WTC11 (cell line): ENCODE measurements around the gene CAMTA1. TPM values are rescaled to one million over a fixed set of nuclear protein-coding genes. Genes with fewer than 3 reads are reported as not detected.

Experiments
- ATAC-seq: fragments of 200-7000 bp; cut with Tn5 transposase; 2 replicates; pipeline ENCODE4 v1.10.0; 2021; ENCODE audit warnings: mild to moderate bottlenecking, moderate library complexity
- CTCF ChIA-PET: fragments of 300-600 bp; sonication (Branson Sonifier 250); formaldehyde crosslinking; loops from one replicate; lab custom pipeline; 2021; ENCODE audit warnings: antibody characterized with exemption; lab: Charles Lee
- POLR2A ChIA-PET: fragments of 350-600 bp; sonication (Branson Sonifier 250); formaldehyde crosslinking; loops from one replicate; lab custom pipeline; 2021; ENCODE audit warnings: antibody characterized with exemption; lab: Charles Lee
- DNase-seq: peaks from one replicate; pipeline ENCODE4 v3.0.0; 2021; ENCODE audit warnings: low spot score
- H3K27ac Mint-ChIP-seq: 2 replicates; pipeline ENCODE4 v1.8.0; 2021; ENCODE audit warnings: mixed read lengths
- H3K27me3 Mint-ChIP-seq: 2 replicates; pipeline ENCODE4 v1.8.0; 2021; ENCODE audit warnings: low read depth, mild to moderate bottlenecking, moderate library complexity, mixed read lengths
- H3K36me3 Mint-ChIP-seq: 2 replicates; pipeline ENCODE4 v1.8.0; 2021; ENCODE audit warnings: mixed read lengths
- H3K4me1 Mint-ChIP-seq: 2 replicates; pipeline ENCODE4 v1.8.0; 2022; ENCODE audit warnings: mixed read lengths
- H3K4me3 Mint-ChIP-seq: 2 replicates; pipeline ENCODE4 v1.8.0; 2021; ENCODE audit warnings: mild to moderate bottlenecking, moderate library complexity, mixed read lengths
- H3K9me3 Mint-ChIP-seq: 2 replicates; pipeline ENCODE4 v1.8.0; 2021; ENCODE audit warnings: mixed read lengths
- ATF6 ChIP-seq: sonication (generic); formaldehyde crosslinking; IDR thresholded peaks from 2 replicates; pipeline ENCODE4 v1.8.1; 2023; ENCODE audit warnings: mild to moderate bottlenecking, missing genetic modification reagents
- CDX4 ChIP-seq: fragments of 250-450 bp; sonication (Bioruptor Pico); IDR thresholded peaks from 2 replicates; pipeline ENCODE4 v1.9.0; 2021; ENCODE audit warnings: moderate library complexity, mild to moderate bottlenecking, inconsistent platforms, borderline replicate concordance
- E2F1 ChIP-seq: sonication (generic); formaldehyde crosslinking; IDR thresholded peaks from 2 replicates; pipeline ENCODE4 v1.8.0; 2022; ENCODE audit warnings: mild to moderate bottlenecking, missing genetic modification reagents
- ELF4 ChIP-seq: sonication (generic); formaldehyde crosslinking; IDR thresholded peaks from 2 replicates; pipeline ENCODE4 v1.8.1; 2022; ENCODE audit warnings: low read depth, mild to moderate bottlenecking, moderate library complexity, missing genetic modification reagents
- ESRRA ChIP-seq: sonication (generic); formaldehyde crosslinking; IDR thresholded peaks from 2 replicates; pipeline ENCODE4 v1.8.1; 2022; ENCODE audit warnings: mild to moderate bottlenecking, missing genetic modification reagents, borderline replicate concordance
- HMGA2 ChIP-seq: fragments of 250-450 bp; sonication (Bioruptor Pico); IDR thresholded peaks from 2 replicates; pipeline ENCODE4 v1.4.0; 2021; ENCODE audit warnings: mild to moderate bottlenecking, moderate library complexity
- HMGXB4 ChIP-seq: sonication (generic); formaldehyde crosslinking; IDR thresholded peaks from 2 replicates; pipeline ENCODE4 v1.8.1; 2023; ENCODE audit warnings: mild to moderate bottlenecking, moderate library complexity, missing genetic modification reagents
- MLX ChIP-seq: sonication (generic); formaldehyde crosslinking; IDR thresholded peaks from 2 replicates; pipeline ENCODE4 v1.8.1; 2023; ENCODE audit warnings: mild to moderate bottlenecking, missing genetic modification reagents, moderate library complexity
- NR1H2 ChIP-seq: sonication (generic); formaldehyde crosslinking; IDR thresholded peaks from 2 replicates; pipeline ENCODE4 v1.9.0; 2021; ENCODE audit warnings: mild to moderate bottlenecking, moderate library complexity, missing genetic modification reagents
- PRDM15 ChIP-seq: sonication (generic); formaldehyde crosslinking; IDR thresholded peaks from 2 replicates; pipeline ENCODE4 v1.8.0; 2022; ENCODE audit warnings: missing genetic modification reagents
- PRRX2 ChIP-seq: fragments of 250-450 bp; sonication (Bioruptor Pico); IDR thresholded peaks from 2 replicates; pipeline ENCODE4 v1.8.0; 2021; ENCODE audit warnings: mild to moderate bottlenecking
- RELA ChIP-seq: sonication (generic); formaldehyde crosslinking; IDR thresholded peaks from 2 replicates; pipeline ENCODE4 v1.8.1; 2022; ENCODE audit warnings: missing genetic modification reagents, mild to moderate bottlenecking, borderline replicate concordance
- SP1 ChIP-seq: sonication (generic); formaldehyde crosslinking; conservative IDR thresholded peaks from 2 replicates; pipeline ENCODE4 v1.8.1; 2022; ENCODE audit warnings: missing genetic modification reagents
- STAT6 ChIP-seq: sonication (generic); formaldehyde crosslinking; conservative IDR thresholded peaks from 2 replicates; pipeline ENCODE4 v1.8.1; 2023; ENCODE audit warnings: mild to moderate bottlenecking, low read depth, missing genetic modification reagents, moderate library complexity
- USF2 ChIP-seq: sonication (generic); formaldehyde crosslinking; IDR thresholded peaks from 2 replicates; pipeline ENCODE4 v1.8.1; 2023; ENCODE audit warnings: mild to moderate bottlenecking, missing genetic modification reagents, moderate library complexity
- ZBTB43 ChIP-seq: sonication (generic); formaldehyde crosslinking; IDR thresholded peaks from 2 replicates; pipeline ENCODE4 v1.8.1; 2023; ENCODE audit warnings: mild to moderate bottlenecking, missing genetic modification reagents
- ZNF121 ChIP-seq: sonication (generic); formaldehyde crosslinking; IDR thresholded peaks from 2 replicates; pipeline ENCODE4 v1.8.0; 2023; ENCODE audit warnings: missing genetic modification reagents
- ZNF138 ChIP-seq: sonication (generic); formaldehyde crosslinking; conservative IDR thresholded peaks from 2 replicates; pipeline ENCODE4 v1.8.1; 2022; ENCODE audit warnings: mild to moderate bottlenecking, moderate library complexity, missing genetic modification reagents
- ZNF317 ChIP-seq: sonication (generic); formaldehyde crosslinking; IDR thresholded peaks from 2 replicates; pipeline ENCODE4 v1.8.1; 2023; ENCODE audit warnings: low read depth, mild to moderate bottlenecking, moderate library complexity, missing genetic modification reagents, borderline replicate concordance
- ZNF416 ChIP-seq: fragments of 250-450 bp; sonication (Bioruptor Pico); IDR thresholded peaks from 2 replicates; pipeline ENCODE4 v1.9.0; 2021; ENCODE audit warnings: mild to moderate bottlenecking, inconsistent platforms
- total RNA-seq: library from RNA; stranded (reverse); gene quantifications from 3 replicates; pipeline ENCODE4 v1.2.3, GENCODE V29; 2021

CAMTA1 gene
- total RNA-seq, 1 experiment from 2014 or later, result 86.4 TPM

- H3K27me3 Mint-ChIP-seq, result no peaks in the 10 kb centered on the region
- CTCF ChIA-PET, result no interaction called here
- H3K4me1 Mint-ChIP-seq, result peaks cover 35% of the 10 kb centered on the region
- peak; percentile 54 for ATAC-seq
- H3K9me3 Mint-ChIP-seq, result peaks cover 38% of the 10 kb centered on the region
- peak overlapping the region; percentile 47; the same call in 1 of the 2 replicates for H3K27ac Mint-ChIP-seq
- TF ChIP-seq STAT6 (no peak), SP1 (CRISPR knock-in tag) (no peak), ZNF138 (no peak), HMGA2 (CRISPR knock-in tag) (no peak), ZNF121 (no peak), MLX (CRISPR knock-in tag) (no peak), USF2 (CRISPR knock-in tag) (no peak), ZBTB43 (CRISPR knock-in tag) (no peak), ELF4 (CRISPR knock-in tag) (no peak), ZNF416 (no peak), NR1H2 (no peak), HMGXB4 (CRISPR knock-in tag) (no peak), ATF6 (CRISPR knock-in tag) (no peak), E2F1 (CRISPR knock-in tag) (no peak), ESRRA (CRISPR knock-in tag) (no peak), ZNF317 (CRISPR knock-in tag) (no peak), RELA (CRISPR knock-in tag) (no peak), PRRX2 (no peak), CDX4 (no peak), PRDM15 (CRISPR knock-in tag) (no peak)
- H3K4me3 Mint-ChIP-seq, result no peak overlapping the region
- H3K36me3 Mint-ChIP-seq, result peaks cover 26% of the 10 kb centered on the region
- POLR2A ChIA-PET, result no interaction called here
- no peak for DNase-seq
Observed at GRCh38 chr1:7401814-7402547, 616.7 kb downstream of the CAMTA1 start.
